GM21515 (cell line): ENCODE results near the gene DHX58.

Source experiments
- ATAC-seq: cut with Tn5 transposase; IDR thresholded peaks from one replicate; pipeline ENCODE4 v1.9.1; 2021; ENCODE audit not compliant: unreplicated experiment

DHX58 gene

DNA sequence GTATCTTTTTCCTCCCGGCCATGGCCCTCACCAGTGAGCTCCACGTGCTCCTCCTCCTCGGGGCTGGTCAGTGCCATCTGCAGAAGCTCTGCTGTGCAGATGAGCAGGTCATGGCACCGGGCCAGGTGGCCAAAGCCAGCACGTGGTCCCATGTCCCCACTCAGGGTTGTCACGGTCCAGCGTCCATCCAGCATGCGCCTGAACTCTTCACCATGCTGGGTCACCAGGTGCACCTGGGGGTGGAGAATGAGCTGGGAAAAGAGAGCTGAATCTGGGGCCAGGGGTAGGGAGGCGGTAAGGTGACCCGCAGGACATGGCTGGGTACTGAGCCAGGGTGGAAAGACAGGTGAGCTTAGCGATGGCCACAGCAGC, 1.3 kb downstream of the DHX58 start:
- ATAC-seq, result no peak

DNA sequence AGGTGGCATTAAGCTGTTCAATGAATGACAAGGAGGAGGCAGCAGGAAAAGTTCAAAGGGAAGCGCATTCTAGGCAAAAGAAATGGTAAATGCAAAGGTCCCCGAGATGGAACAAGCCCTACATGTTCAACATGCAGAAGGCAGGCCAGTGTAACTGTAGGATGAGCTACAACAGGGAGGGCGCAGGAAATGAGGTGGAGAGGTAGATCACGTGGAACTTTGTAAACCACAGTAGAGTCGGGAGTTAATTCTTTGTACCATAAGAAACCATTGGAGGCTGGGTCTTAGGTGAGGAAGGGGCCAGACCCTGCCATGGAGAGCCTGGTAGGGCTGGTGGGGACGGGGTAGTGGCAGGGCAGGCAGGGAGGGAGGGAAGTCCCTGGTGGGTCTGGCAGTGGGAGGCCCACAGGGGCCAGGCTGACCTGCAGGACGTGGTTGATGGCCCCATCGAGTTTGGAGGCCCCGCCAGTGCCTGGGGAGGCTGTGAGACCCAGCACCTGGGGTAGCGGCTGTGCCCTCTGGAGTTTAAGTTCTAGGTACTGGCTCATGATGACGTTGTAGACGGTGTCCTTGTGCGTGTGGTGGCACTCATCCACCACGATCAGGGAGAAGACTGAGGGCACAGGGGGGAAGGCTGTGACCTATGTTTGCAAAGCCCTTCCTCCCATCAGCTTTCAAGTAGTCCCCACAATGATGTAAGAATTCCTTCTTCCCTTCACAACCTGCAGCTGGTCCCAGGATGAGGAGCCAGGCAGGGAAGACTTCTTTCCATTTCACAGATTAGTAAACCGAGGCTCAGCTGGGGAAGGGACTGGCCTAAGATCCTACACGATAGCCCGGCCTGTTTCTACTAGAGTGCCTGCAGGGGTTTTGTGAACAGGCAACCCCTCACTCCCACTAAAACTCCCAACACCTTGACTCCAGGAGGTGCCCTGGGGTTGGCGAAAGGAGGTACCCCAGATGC, 1.9 kb downstream of the DHX58 start:
- ATAC-seq, result no peak

DNA sequence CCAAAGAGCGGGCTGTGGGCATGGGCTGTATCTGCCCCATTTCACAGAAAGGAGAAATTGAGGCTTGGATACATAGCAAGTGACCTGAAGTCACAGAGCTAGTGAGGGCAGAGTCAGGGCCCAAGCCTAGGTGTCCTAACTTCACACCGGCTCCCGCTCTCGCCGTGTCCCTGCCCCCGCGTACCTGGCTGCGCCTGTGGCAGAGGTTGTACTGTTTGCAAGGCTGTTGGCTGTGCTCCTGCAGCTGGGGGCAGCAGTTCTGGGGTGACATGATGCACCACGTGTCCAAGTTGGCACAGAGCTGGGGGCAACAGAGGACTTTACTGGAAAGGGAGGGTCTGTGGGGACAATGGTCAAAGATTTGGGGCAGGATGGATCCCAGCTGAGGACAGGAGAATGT, 3.4 kb downstream of the DHX58 start:
- ATAC-seq, result no peak

GRCh38 chr17:42107597-42108576, 4.6 kb downstream of the DHX58 start:
- ATAC-seq, result peak; percentile 65

- no peak for ATAC-seq
These were observed 5.4 kb downstream of the DHX58 start for GRCh38 chr17:42107124-42107523.

DNA sequence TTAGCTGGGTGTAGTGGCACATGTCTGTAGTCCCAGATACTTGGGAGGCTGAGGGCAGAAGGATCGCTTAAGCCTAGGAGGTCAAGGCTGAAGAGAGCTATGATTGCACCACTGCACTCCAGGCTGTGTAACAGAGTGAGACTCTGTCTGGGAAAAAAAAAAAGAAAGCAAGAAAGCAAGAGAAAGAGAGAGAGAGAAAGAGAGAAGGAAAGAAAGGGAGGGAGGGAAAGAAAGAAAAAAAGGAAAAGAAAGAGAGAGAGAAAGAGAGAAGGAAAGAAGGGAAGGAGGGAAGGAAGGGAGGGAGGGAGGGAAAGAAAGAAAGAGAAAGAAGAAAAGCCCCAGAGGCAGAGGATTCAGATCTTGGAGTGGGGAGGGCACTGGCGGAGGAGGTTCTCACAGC, 6.5 kb downstream of the DHX58 start:
- ATAC-seq, result no peak

DNA sequence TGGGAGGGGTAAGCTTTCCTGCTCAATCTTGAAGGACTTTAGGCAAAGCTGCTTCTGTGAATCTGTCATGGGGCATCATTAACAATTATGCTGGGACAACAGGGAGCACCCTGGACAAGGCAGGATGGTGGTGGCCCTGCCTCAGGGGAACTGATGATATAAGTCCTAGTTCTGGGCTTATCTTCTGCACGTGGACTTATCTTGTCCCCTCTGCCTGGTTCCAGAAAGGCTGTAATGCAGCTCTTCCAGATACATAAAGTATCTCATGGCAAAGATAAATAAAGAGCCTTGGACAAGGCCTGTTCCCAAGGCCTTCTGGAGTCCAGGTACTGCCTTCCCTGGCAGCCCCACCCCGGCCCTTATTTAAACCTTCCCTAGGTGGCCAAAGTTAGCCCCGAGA, 8.2 kb downstream of the DHX58 start:
- ATAC-seq, result no peak

GRCh38 chr17:42103221-42103954, 9.1 kb downstream of the DHX58 start:
- no peak for ATAC-seq

DNA sequence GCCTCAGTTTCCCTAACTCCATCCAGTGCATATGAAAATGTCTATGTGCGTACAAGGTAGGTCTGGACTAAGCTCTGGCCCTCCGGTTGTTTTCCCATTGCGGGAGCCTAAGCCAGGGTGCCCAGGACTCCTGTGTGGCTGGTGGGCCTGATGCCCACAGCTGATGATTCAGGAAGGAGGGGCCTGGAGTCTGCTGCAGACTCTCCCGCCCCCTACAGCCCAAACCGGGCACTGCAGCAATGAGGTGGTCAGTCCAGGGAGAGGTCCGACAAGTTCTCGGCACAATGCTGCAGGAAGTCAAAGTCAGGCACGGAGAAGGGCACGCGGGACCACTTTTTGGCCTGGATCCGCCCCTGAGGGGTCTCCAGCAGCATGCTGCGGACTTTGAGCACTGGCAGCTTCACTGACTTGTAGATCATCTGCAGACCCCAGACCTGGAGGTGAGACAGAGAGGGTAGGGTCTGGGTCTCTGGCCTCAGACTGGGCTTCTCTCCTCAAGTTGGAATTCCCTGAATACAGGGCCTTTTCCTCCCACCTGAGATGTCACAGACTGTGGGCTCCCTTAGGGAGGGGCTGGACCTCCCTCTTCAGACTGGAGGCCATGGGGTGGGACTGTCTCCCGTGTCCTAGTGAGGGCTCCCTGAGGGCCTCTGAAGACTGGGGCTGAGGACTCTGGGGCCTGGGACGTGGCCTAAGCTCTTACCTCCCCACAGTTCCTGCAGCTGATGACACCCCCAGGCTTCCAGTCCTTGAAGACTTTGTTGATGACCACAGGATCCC, 10.8 kb downstream of the DHX58 start:
- no peak for ATAC-seq

- no peak for ATAC-seq
These were observed 13.6 kb downstream of the DHX58 start for GRCh38 chr17:42098730-42099399.

GRCh38 chr17:42097691-42098631, 14.6 kb downstream of the DHX58 start, which contains the start of gene ZNF385C:
ZNF385C (minus strand) TSS chr17:42098473; CDS start chr17:42063056, 35,417 bp downstream.
- ATAC-seq, result no peak

DNA sequence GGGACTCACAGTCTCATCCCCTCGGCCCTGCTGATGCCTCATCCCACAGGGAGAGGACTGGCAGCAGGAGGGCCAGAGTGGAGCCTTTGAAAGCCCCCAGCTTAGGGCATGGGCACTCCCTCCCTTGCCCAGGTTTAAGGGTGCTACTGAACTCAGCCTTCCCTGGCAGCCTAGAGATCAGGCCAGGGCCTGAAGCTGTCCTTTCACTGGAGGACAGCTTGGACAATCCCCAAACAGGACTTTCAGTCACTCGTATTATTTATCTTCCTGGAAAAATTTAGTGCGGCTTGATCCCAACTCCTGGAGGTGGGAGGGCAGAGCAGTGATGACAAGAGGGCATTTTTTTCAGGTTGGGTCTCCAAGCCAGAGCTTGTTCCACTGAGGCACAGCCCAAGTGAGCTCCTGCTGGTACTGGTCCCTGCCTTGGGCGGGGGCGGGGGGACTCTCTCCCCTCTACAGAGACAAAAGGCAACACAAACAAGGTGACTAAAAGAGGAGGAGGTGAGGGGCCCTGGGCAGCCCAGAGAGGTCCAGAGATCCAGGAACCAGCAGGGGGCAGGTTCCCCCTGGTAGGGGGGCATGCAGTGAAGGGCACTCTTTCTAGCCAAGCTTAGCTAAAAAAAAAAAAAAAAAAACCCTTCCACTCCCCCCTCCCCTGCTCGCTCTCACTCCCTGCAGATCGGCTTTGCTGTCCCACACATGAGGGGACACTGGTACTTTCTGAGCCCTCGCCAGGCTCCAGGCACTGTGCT, 16.0 kb downstream of the DHX58 start:
- no peak for ATAC-seq

GRCh38 chr17:42094375-42095069, 18.0 kb downstream of the DHX58 start:
- no peak for ATAC-seq

- no peak for ATAC-seq
These were observed 19.6 kb downstream of the DHX58 start for GRCh38 chr17:42092939-42093338.

GRCh38 chr17:42090964-42091790, 21.3 kb downstream of the DHX58 start:
- no peak for ATAC-seq

DNA sequence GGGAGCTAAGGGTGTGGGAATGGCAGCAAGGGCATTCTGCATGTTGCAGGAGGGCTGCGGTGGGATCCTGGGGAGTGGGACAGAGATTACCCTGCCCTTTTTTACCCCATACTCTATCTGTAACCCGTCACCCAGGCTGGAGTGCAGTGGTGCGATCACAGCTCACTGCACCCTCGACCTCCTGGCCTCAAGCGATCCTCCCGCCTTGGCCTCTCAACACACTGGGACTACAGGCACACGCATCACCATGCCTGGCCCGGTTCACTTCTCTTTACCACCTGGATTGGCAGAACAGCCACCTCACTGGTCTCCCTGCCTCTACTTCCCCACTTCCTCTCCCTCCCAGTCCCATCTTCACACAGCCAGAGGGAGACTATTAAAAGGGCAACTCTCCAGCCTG, 23.8 kb downstream of the DHX58 start:
- ATAC-seq, result no peak
